ENCODE measurements around the gene LONP1.

- TF ChIP-seq CTCF (IDR thresholded peaks at IDR 0.05) (no peak), POLR2A (IDR thresholded peaks at IDR 0.05) (no peak)
Measured at GRCh38 chr19:5694956-5695648, 24.8 kb downstream of the LONP1 start.

All from lower leg skin (tissue), 3 donors.